Fibroblast of gingiva (primary cell): Measurements from ENCODE around the gene AK9.

Experiments used
- DNase-seq: peaks from one replicate; pipeline ENCODE4 v3.0.0-alpha.2; 2011; ENCODE audit warnings: low read depth

AK9 gene

DNA sequence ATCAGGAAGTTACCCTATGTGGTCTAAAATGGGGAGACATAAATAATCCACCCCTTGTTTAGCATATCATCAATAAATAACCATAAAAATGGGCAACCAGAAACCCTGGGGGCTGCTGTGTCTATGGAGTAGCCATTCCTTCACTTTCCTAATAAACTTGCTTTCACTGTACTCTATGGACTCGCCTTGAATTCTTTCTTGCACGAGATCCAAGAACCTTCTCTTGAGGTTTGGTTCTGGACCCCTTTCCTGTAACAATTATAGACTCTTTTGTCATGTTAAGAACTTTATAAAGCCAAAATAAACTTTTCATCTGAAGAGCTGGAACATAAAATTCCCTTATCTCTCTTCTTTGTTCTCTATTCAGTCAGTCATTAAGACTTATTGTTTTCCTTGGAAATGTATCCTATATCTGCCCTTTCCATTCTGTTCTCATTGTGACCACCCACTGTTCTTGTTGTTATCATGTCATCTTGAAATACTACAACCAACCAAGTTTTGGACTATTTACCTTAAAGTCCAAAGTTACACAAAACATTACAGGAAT, 178.7 kb downstream of the AK9 start:
- DNase-seq = no peak

DNA sequence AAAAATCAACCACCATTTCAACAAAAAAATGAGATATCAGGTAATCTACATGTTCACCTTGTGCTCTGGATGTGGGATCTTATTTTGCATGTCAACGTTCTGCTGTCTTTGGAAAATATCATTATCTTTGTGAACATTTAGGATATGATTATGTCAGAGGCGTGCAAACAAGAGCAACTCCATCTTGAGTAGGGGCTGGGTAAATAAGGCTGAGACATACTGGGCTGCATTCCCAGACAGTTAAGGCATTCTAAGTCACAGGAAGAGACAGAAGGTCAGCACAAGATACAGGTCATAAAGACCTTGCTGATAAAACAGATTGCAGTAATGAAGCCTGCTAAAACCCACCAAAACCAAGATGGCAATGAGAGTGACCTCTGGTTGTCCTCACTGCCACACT, 179.2 kb downstream of the AK9 start:
- DNase-seq = no peak

DNA sequence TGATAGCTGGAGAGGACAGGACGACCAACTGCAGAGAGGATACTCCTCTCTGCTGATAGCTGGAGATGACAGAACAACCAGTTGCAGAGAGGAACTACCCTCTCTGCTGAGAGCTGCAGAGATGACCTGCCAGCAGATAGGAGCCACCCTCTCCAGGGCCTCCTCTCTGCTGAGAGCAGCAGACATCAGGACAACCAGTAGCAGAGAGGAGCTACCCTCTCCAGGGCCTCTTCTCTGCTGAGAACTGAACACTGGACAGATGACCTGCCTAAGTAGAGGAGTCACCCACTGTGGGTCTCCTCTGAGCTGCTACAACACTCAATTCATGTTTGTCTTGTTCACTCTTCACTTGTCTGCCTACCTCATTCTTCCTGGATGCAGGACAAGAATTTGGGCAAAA, 180.6 kb downstream of the AK9 start:
- DNase-seq = no peak

DNA sequence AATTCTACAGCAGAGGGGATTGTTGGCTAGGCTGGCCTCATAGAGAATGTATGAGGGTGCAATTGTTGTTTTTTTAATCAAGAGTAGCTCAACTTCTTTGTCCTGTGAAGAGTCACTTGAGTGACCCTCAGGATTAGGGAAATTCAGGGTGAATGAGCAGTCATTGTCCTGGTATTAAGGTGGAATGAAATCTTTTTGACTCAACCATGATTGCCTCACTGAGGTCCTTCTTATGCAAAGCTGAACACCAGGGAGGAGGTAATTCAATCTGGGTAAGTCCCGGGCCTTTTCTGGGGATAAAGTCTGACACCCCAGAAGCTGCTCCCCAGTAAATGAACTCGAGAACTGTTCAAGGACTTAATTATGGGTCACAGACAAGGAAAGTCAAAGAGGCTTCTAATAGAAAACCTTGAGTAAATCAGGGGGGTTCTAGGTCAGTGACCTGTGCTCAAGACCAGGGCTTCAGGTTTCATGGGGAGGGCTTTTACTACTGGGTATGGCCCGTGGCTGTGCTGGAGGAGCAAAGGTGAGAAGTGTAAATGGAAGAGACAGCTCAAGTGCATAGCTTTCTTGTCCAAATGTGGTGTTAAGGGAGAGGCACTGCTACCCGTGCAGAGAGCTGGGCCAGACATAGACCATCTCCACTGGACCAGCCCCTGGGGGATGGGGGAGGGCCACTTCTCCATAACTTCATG, 182.7 kb downstream of the AK9 start:
- no peak for DNase-seq

DNA sequence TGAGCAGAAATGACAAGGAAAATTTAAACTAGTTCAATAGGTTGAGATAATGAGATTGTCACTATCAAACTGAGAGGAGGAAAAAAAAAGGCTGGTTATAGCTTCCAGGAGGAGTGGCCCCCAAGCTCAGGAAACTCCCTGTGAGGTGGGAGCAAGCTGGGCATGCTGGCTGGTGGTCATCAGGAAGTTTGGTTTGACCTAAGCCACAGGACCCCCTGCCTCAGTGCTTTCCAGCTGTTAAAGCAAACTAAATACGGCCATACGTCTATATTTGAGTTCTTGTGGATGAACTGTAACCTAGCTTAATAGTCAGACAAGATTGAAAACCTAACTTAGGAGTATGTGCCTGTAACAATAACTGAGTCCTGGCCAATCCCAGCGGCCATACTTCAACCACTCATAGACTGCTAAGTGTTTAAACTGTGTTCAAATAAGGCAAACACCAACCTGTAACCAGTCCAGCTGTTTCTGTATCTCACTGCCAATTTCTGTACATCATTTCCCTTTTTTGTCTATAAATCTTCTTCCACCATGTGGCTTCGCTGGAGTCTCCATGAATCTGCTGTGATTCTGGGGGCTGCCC, 183.4 kb downstream of the AK9 start:
- no peak for DNase-seq

DNA sequence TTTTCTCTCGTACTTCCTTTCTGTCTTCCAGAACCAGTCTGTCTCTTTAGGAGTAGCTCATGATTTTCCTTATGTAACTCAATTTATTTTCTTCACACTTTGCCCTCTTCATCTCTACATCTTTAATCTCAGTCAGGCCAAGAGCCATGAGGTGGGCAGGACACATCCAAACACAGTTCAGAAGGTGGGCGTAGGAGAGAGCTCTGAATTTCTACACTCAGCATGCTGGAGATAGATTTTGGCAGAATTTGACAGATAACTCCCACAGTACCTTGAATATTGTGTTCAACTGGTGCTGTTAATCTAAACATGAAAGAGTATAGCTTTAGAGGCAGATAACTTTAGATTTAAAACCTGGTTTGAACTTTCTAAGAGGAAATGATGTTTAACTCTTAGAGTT, 184.2 kb downstream of the AK9 start:
- DNase-seq = no peak

DNA sequence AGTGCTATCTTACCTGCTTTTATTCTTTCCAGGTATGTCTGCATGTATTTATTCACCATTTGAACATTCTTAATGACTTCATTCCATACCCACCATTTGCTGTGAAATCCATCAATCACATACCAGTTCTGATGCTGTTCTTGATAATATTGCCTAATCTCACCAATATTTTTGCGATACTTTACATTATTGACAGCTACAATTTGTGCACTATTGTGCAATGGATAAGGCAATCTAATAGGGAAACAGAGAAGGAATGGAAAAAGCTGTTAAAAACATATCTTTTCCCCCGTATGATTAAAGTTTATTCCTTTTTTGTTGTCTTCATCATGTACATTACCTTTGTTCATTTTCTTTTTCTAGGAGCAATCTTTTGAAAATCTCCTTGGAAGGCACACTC, 184.7 kb downstream of the AK9 start:
- DNase-seq = no peak

DNA sequence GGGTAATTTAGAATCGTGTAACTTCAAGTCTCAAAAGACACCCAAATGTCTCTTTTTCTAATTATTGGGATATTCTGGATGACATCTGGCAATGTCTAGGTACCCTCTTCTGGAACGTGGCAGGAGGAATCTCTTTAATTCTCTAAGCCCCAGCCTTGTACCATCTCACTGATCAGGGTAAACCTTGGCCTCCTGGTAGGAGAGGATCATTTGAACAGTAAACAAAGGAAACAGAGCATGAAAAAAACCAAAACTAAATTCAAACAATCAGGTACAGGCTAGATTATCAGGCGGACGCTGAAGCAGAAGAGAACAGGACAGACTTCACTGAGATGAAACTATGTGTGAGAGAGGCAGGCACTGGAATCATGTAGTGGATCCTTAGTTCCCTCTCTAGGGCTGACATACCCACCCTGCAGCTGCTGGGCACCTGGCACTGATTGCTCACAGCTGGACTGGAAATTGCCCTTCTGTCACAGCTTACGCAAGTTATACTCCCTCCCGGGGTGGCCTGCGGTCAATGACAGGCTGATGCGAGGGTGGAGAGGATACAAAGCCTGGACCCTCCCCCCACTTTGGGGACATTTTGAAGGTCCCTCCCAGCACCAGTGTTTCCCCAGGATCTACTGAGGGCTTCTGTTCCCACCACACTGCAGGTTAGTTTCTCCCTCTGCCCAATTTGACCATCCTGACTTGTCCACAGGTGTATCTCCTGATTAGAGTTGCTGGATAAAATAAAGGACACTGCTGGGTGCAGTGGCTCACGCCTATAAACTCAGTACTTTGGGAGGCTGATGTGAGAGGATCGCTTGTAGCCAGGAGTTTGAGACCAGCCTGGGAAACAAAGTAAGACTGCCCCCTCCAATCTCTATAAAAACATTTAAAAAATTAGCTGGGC, 187.4 kb downstream of the AK9 start:
- peak; percentile 36 for DNase-seq

DNA sequence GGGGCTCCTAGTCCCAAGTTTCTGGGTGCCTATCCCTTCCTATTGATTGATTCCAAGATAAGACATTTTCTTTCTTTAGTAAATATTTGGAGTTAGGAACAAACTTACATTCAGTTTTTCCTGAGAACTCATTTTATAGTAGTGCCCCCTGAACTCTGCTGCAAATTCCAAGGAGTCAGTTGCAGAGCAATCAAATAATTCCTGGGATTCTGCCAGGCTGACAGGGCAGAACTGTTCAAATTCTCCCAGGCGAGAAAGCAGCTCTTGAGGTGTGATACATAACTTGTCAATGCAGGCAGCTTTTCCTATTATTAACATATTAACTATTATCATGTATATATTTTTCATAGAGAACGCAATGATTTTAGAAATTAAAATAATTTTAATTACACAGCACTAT, 192.1 kb downstream of the AK9 start:
- no peak for DNase-seq

DNA sequence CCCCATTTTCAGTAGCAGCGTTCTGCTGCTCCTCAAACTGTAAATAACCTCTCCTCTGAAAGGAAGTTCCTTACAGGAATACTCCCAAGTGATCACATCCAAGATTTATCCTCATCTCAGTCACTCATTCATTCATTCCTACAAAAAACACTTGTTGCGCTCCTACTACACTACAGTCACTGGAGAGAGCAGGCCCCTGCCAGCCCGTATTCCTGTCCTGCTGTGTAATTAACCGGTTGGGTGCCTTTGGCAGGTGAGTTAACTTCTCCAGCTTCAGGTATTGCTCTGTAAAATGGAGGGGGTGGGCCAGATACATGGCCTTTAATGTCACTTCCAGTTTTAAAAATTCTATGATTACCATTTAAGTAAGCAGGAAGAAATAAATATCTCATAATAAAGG, 192.9 kb downstream of the AK9 start:
- no peak for DNase-seq

DNA sequence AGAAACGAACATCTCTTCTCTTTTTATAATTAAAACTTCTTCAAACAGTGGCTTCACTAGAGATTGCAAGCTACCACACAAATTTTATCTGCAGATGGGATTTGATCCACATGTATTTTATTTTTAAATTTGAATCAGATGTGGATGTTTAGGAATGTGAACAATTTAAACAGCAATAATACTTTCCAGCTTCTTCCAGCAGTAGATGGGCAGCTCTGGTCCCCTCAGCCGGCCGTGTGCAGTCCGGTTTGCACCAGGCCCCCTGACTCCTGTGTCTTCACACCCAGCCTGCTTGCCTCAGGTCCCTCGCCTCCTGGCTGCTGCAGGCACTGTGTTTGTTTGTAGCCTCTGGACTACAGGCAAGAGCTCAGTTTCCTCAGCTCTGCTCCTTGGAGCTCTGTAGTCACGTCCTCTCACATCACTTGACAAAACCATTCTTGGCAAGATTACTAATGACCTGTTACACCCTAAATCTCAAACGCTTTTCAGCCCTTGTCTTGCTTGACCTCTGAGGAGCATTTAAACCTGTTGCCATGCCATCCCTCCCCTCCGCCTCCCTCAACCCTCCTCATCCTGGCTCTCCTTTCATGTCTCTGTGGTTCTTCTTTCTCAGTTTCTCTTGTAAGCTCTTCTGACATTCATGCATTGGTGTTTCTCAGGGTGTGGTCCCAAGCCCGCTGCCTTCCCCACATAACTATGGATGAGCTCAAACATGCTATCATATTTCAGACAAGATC, 194.8 kb downstream of the AK9 start:
- peak; percentile 43 for DNase-seq

DNA sequence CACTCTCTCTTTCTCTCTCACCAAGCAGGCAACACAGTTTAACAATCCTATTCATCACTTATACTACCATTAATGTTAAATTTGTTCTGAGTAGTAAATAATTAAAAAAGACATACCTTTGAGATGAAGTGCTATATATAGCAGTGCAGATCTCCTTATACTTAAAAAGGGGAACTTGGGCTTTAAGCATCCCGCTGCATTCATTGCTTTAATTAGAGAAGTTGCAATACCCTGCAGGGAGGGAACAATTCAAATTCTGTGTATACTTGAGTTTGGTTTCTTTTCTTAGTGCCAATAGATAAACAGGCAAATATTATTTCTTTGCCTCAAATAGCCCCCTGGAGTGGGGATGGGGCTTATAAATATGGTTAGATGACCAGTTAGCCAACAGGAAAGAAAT, 197.1 kb downstream of the AK9 start:
- no peak for DNase-seq

DNA sequence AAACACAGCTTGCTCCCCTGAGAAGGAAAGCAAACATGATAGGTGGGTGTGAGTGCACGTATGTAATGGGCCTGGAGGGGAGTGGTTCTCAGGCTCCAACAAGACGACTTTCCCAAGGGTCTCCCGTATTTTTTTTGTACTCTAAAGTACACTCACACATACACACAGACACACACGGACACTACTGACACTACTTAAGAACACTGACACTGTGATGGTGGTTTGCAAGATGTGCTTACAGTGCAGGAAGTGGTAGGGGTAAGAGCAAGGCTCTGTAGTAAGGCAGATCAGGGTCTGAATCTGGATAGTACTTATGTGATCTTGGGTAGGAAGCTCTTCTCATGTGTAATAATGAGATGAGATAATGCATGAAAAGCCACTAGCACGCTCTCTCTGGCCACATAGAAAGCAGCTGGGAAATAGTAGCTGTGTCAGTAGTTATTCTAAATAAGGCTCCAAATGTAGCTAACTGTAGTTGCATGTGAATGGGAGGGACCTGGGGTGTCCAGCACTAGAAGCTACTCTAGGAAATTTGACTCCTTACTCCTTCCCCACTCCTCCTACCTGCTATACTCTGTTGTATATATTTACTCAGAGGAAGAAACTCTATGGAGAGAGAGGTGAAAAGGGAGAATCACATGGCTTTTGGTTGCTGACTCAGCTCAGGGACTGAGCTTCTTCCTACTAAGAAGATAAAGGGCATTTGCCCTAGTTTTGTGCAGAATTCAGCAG, 199.6 kb downstream of the AK9 start:
- no peak for DNase-seq

DNA sequence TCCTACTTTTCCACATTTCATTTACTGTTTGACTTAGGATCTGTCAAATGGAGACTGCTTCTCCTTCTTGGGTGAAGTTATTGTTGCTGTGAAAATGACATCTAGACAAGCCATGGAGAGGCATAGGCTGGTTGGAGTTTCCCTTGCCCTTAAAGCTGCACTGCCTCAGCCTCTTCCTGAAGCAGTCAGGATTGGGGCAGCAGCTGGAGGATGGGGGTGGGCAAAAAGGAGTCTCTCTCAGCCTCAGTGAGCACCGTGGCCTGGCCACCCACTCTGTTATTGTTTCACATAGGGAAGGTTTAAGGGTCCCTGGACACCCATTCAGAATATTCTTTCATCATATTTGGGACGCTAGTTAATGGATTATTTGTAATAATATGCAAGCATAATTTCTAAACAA, 200.3 kb downstream of the AK9 start:
- no peak for DNase-seq

DNA sequence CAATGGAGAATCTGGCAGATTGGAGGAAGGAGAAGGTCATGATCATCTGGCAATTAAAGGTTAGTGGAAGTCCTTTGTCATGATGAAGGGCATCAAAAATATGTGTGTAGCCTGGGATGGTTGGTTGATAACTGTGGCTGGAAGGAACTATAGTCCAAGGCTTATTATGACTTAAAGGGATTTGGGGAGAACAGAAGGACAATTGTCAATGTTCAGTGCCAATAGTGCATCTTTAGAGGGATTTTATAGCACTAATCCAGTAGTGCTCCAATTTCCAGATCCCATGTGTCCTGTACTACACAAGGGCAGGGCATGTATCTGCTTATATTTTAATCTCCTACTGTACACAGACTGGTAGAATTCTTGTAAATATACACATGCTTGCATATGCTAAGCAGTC, 203.0 kb downstream of the AK9 start:
- DNase-seq = no peak

DNA sequence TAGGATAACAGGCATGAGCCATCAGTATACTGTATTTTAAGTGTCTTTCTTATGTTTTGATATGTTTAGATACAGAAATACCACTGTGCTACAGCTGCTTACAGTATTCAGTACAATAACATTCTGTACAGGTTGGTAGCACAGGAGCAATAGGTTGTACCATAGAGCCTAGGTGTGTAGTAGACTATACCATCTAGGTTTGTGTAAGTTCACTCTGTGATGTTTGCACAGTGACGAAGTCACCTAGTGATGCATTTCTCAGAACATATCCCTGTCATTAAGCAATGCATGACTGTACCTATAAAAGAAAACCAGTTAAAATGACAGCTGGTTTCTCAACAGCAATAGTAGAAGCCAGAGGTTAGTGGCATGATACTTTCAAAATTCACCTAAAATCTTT, 204.9 kb downstream of the AK9 start:
- DNase-seq = no peak

DNA sequence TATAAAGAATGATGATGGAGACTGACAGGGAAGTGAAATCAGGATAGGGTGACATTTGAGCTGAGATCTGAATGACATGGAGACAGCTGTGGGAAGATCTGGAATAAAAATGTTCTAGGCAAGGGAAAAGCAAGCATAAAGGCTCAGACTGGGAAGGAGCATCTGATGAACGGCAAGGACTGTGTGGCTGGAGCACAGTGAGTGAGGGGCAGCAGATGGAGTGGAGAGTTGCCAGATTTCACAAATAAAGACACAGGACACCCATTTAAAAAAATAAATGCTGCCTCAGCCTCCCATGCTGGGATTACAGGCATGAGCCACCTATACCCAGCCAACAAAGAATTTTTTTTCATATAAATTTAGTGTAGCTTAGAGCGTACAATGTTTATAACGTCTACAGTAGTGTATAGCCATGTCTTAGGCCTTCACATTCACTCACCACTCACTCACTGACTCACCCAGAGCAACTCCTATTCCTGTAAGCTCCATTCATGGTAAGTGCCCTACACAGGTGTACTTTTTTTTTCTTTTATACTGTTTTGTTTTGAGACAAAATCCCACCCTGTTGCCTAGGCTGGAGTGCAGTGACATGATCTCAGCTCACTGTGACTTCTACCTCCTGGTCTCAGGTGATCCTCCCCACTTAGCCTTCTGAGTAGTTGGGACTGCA, 205.6 kb downstream of the AK9 start:
- no peak for DNase-seq

DNA sequence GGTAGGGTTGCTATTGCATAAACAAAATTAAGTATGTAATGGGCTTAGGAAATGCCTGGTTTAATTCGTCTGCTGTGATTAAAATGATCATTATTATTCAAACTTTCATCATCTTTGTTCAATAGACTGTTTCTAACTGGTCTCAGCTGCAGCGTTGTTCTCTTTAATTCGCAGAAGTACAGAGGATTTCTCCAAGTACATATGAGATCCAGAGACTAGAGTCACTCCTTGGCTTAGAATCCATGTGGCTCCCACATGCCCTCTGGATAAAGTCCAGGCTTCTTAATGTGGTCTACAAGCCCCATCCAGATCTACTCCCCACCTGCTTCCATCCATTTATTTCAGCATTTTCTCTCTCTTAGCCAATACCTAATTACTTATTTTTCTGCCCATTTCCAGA, 206.9 kb downstream of the AK9 start:
- no peak for DNase-seq

DNA sequence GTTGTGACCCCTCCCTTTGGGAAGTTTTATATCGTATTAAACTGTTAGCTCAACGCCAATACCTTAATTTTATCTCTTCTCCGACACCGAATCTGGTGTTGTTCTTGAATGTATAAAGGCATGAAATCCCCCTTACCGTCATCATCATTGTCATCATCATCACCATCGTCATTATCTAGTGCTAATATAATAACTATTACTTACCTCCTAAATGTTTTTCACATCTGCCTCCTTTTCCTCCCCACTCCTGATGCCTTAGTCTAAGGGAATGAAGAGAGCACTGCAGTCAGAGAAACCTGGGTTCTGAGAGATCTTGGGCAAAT, 207.3 kb downstream of the AK9 start:
- no peak for DNase-seq

DNA sequence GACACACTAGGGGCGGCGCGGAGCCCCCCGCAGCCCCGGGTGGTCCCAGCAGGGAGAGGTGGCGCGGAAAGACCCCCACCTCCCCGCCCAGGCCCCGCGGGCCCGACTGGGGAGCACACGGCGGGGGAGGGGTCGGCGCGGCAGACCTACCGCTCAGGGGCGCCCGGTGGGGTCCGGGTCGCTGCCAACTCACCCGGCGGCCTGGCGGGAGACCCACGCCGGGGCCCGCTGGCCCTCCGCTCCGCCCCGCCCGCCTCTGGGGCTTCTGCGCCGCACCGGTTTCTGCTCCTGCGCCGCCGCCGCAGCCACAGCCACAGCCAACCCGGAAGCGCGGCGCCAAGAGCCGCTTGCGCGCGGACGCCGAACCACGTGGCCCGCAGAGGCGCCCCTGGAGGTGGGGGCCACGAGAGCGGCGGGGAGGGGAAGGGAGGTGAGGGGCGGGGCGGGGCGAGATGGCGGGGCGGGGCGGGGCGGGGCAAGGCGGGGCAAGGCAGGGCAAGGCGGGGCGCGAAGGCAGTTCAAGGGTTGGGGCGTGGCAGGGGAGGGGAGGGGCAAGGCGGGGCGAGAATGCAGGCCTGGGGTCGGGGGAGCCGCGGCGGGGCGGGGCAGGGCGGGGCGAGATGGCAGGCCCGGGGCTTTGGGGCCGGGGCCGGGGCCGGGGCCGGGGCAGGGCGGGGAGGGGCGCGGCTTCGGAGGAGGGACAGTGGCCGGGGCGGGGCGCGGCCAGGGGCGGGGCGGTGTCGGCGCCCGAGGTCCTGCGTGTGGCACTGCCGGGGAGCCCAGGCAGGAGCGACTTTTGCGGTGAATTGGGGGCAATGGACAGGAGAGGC, 207.9 kb downstream of the AK9 start, which contains the start of gene ZBTB24:
TSS of gene ZBTB24 (minus strand) at position 315 of the 830 bp plus-strand sequence. CDS start 1,193 bp downstream, outside the sequence.
- DNase-seq = peak; percentile 90
